DMS114 treated with DMSO at 0.1 percent for 48 hours (cell line): ENCODE results near the gene TMEM108.

ENCODE experiments used
- DNase-seq: peaks from one replicate; lab custom pipeline; 2025; ENCODE audit not compliant: unreplicated experiment; lab: John Stamatoyannopoulos, UW

TMEM108 gene

GRCh38 chr3:133211856-133212255 lies 173.7 kb downstream of the TMEM108 start:
- DNase-seq: no peak

- DNase-seq: no peak
Measured at GRCh38 chr3:133213937-133214336, 175.7 kb downstream of the TMEM108 start.

- DNase-seq: no peak
Measured at GRCh38 chr3:133227813-133228212, 189.6 kb downstream of the TMEM108 start.

GRCh38 chr3:133230195-133230594 lies 192.0 kb downstream of the TMEM108 start:
- DNase-seq: no peak

- no peak for DNase-seq
Measured at GRCh38 chr3:133236901-133237300, 198.7 kb downstream of the TMEM108 start.

GRCh38 chr3:133237380-133237779 lies 199.2 kb downstream of the TMEM108 start:
- no peak for DNase-seq

GRCh38 chr3:133238015-133238414 lies 199.8 kb downstream of the TMEM108 start:
- no peak for DNase-seq

- DNase-seq: no peak
Measured at GRCh38 chr3:133246119-133246518, 207.9 kb downstream of the TMEM108 start.

GRCh38 chr3:133246773-133247172 lies 208.6 kb downstream of the TMEM108 start:
- no peak for DNase-seq

GRCh38 chr3:133248389-133248788 lies 210.2 kb downstream of the TMEM108 start:
- no peak for DNase-seq

- no peak for DNase-seq
Measured at GRCh38 chr3:133249490-133249889, 211.3 kb downstream of the TMEM108 start.

- no peak for DNase-seq
Measured at GRCh38 chr3:133254151-133254550, 216.0 kb downstream of the TMEM108 start.

- DNase-seq: no peak
Measured at GRCh38 chr3:133254716-133255115, 216.5 kb downstream of the TMEM108 start.

GRCh38 chr3:133256787-133257483 lies 218.7 kb downstream of the TMEM108 start:
- DNase-seq: no peak

GRCh38 chr3:133258358-133258757 lies 220.2 kb downstream of the TMEM108 start:
- DNase-seq: no peak

- DNase-seq: no peak
Measured at GRCh38 chr3:133259767-133260166, 221.6 kb downstream of the TMEM108 start.

- DNase-seq: no peak
Measured at GRCh38 chr3:133262333-133262732, 224.1 kb downstream of the TMEM108 start.

GRCh38 chr3:133264920-133265319 lies 226.7 kb downstream of the TMEM108 start:
- DNase-seq: no peak

- no peak for DNase-seq
Measured at GRCh38 chr3:133268726-133269134, 230.5 kb downstream of the TMEM108 start.

- DNase-seq: no peak
Measured at GRCh38 chr3:133269393-133269792, 231.2 kb downstream of the TMEM108 start.

- no peak for DNase-seq
Measured at GRCh38 chr3:133270631-133271030, 232.4 kb downstream of the TMEM108 start.

GRCh38 chr3:133271042-133271441 lies 232.9 kb downstream of the TMEM108 start:
- no peak for DNase-seq

GRCh38 chr3:133271539-133271938 lies 233.3 kb downstream of the TMEM108 start:
- no peak for DNase-seq
